GM19240 (cell line): ENCODE results near the gene HECTD1.
"Not testable (repeated sequence)": the region's sequence is repeated elsewhere in the genome, so short reads cannot be mapped to it uniquely, and the experiment has no call there.

ENCODE experiments used
- DNase-seq: peaks from one replicate; pipeline ENCODE4 v3.0.0; 2011; ENCODE audit warnings: low spot score; ENCODE audit not compliant: insufficient read length

Gene HECTD1

GRCh38 chr14:31154956-31155355 is 52.6 kb downstream of the HECTD1 start:
- no peak for DNase-seq

- DNase-seq: no peak
These were observed 65.0 kb downstream of the HECTD1 start for GRCh38 chr14:31142455-31143087.

- DNase-seq: no peak
These were observed 68.2 kb downstream of the HECTD1 start for GRCh38 chr14:31139301-31139847.

DNA sequence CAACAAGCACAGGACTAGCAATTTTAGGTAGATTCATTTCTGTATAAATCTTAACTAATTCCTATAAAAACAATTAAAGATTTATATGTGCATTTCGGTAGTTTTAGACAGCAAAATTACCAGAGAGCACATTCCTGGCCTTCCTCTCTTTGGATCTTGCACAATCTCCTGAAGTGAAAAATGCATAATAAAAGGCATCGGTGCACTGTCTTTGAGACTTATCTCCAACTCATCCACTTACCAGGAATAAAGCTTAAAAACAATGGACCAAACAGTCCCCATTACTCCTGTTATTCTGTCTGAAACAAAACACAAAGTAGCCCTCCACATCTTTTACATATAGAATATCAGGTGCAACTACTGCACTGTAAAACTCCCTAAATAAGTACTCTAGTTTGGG is 69.3 kb downstream of the HECTD1 start:
- no peak for DNase-seq

GRCh38 chr14:31137214-31137889 is 70.2 kb downstream of the HECTD1 start:
- no peak for DNase-seq

DNA sequence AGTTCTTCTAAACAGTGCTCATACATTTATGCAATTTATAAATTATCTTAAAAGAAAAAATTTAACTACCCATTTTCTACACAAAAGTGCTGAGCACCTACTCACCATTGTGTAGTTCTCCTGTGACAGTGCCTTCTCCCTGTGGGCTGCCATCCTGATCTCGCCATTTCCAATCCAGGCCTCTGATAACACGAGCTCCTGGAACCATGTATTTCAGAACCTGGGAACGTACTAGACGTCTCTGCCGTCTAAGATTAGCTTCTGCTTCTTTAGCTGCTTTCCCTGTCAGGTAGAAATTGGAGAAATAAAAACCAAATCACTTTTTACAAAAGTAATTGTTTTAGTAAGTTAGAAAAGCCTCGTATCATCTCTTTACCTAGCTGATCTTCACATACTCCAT is 74.5 kb downstream of the HECTD1 start:
- DNase-seq: no peak

GRCh38 chr14:31128601-31129526 is 78.7 kb downstream of the HECTD1 start:
- DNase-seq: no peak

- no peak for DNase-seq
These were observed 79.9 kb downstream of the HECTD1 start for GRCh38 chr14:31127690-31128089.

DNA sequence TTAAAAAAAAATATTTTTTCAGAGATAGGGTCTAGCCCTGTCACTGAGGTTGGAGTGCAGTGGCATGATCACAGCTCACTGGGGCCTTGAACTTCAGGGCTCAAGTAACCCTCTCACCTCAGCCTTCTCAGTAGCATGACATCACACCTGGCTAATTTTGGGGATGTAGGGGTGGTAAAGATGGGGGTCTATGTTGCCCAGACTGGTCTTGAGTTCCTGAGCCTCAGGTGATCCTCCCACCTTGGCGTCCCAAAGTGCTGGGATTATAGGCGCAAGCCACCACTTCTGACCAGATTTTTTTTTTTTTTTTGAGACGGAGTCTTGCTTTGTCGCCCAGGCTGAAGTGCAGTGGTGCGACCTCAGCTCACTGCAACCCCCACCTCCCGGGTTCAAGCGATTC is 80.9 kb downstream of the HECTD1 start:
- DNase-seq: no peak

DNA sequence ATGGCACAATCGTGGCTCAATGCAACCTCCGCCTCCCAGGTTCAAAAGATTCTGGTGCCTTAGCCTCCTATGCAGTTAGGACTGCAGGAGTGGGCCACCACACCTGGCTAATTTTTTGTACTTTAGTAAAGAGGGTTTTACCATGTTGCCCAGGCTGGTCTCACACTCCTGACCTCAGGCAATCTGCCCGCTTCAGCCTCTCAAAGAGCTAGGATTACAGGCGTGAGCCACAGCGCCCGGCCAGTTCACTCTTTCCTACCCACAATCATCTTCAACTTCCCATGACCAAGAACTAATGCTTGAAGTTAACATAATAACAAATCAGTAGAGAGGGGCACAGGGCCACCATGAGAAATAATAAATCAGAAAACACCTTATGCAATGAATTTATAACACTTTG is 82.4 kb downstream of the HECTD1 start:
- DNase-seq: no peak

DNA sequence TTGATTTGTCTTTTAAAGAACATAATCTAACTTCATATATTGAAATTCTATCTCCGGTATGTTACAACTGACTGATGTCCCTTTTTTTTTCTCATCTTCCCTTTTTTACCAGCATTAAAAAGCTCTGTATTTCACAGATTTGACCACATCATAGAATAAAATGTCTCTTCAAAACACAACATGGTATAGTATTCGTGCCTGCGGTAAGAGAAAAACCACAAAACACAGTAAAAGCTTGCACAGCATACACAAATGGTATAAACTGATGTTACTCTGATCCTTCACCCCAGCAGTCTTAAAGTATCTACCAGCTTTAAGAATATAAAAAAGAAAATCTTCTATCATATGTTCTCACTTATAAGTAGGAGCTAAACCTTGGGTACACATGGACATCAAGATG is 83.4 kb downstream of the HECTD1 start:
- DNase-seq: no peak

DNA sequence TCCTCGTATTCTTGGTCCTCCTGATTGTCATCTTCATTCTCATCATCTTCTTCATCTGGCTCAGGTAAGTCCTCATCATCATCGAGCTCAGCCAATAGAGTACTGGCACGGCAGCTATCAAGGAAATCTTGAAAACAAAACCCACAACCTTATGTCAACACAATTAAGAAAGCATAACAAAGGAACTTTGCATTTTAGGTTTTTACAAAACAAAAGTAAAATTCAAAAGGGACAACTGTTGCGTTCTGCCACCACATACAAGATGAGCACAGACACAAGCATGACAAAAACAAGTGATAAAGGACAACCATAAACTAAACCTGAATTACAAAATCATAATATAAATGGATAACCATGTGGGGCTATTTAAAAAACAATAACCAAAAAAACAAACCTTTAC is 84.7 kb downstream of the HECTD1 start:
- no peak for DNase-seq

- DNase-seq: no peak
These were observed 85.4 kb downstream of the HECTD1 start for GRCh38 chr14:31122098-31122611.

GRCh38 chr14:31118892-31119291 is 88.7 kb downstream of the HECTD1 start:
- no peak for DNase-seq

GRCh38 chr14:31113794-31114193 is 93.8 kb downstream of the HECTD1 start:
- DNase-seq: no peak

DNA sequence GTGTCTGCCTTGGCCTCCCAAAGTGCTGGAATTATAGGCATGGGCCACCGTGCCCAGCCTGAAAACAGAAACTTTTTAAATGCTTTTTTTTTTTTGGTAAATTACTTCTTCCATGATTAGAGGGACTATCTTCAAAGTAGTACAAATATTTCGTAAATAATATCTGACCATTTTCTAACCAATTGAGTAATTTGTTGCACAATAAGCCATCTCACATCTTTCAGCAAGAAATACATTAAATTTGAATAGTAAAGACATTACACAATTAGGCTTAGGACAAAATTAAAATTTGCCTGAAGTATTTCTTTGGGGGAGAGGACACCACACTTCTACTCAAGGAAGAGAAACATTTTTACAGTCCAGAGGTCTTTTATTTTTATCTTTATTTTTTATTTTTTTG is 96.7 kb downstream of the HECTD1 start:
- no peak for DNase-seq

DNA sequence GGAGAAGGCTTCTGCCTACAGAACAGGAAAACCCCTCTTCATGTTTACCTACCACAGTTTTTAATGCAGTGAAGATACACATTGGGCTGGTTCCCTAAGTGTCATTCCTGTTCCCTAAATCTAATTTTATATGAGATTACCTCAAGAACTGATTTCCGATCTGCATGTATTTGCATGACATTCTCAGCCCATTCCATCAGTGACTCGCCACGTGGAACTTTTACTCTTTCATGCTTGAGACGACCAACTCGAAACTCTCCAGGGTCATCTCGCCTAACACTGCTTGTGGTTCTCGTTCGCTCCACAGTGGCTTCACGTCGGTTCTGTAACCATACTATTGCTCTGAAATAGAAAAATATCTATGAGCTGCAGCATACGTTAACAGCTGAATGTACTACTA is 98.3 kb downstream of the HECTD1 start:
- DNase-seq: no peak

DNA sequence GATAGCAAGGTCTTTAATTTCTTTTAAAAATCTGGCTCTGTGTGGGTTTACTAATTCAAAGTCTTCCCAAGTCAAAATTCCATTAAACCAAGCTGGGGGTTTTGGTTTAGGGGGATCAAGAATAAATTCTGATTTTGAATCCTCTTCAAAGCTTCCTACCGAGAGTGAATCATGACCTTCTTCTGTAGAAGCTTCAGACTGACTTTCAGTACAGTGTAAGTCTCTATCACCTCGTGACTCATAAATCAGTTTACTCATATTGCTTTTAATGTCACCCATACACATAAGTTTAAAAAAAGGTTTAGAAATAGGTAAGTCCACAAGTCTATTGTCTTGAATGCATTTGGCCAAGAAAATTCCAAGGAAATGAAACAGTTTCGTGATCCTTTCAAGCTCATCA is 100.8 kb downstream of the HECTD1 start:
- no peak for DNase-seq

GRCh38 chr14:31097081-31097480 is 110.5 kb downstream of the HECTD1 start:
- no peak for DNase-seq

GRCh38 chr14:31096255-31096654 is 111.3 kb downstream of the HECTD1 start:
- no peak for DNase-seq

- DNase-seq: not testable (repeated sequence)
These were observed 111.8 kb downstream of the HECTD1 start for GRCh38 chr14:31095817-31096216.
